ENCODE data around the gene RALBP1. TPM values are rescaled to one million over a fixed set of nuclear protein-coding genes. Genes with fewer than 3 reads are reported as not detected.

RALBP1 gene
- total RNA-seq, 2 donors from 2014 or later, result 59.1 to 64.9 TPM

DNA sequence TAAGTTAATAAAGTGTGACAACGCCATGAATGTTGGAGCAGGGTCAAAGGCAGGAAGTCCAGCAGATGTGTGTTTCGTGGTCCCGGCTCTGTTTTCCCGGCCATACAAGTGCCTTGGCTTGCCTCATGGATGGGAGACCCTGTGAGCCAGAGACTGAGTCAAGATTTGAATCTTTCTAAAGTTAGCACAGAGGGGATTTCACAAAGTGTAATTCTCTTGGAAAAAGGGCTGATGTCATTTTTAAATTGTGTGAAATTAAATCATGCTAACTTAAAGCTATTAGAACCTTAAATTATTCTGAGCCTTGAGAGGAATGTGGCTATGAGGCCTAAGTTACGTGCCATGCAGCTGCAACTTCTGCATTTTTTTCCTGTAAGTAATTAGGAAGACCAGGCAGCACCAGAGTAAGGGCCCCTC, 38.3 kb upstream of the RALBP1 start:
- intact Hi-C loops (cut with DNase I), result no loop called here
- H3K4me1 ChIP-seq, result no peaks in the 10 kb centered on the region
- no peaks in the 10 kb centered on the region for H3K36me3 ChIP-seq
- H3K27me3 ChIP-seq, result no peaks in the 10 kb centered on the region
- no peak overlapping the region for H3K27ac ChIP-seq
- H3K9ac ChIP-seq (ENCODE audit: low read depth in 2 of 2, low read length in 2 of 2), result no peak overlapping the region
- DNase-seq, result no peak
- H3K4me3 ChIP-seq, result no peak overlapping the region
- no peaks in the 10 kb centered on the region for H3K9me3 ChIP-seq
- TF ChIP-seq, protein P1, sequence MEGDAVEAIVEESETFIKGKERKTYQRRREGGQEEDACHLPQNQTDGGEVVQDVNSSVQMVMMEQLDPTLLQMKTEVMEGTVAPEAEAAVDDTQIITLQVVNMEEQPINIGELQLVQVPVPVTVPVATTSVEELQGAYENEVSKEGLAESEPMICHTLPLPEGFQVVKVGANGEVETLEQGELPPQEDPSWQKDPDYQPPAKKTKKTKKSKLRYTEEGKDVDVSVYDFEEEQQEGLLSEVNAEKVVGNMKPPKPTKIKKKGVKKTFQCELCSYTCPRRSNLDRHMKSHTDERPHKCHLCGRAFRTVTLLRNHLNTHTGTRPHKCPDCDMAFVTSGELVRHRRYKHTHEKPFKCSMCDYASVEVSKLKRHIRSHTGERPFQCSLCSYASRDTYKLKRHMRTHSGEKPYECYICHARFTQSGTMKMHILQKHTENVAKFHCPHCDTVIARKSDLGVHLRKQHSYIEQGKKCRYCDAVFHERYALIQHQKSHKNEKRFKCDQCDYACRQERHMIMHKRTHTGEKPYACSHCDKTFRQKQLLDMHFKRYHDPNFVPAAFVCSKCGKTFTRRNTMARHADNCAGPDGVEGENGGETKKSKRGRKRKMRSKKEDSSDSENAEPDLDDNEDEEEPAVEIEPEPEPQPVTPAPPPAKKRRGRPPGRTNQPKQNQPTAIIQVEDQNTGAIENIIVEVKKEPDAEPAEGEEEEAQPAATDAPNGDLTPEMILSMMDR (IDR thresholded peaks at IDR 0.05), result no peak

DNA sequence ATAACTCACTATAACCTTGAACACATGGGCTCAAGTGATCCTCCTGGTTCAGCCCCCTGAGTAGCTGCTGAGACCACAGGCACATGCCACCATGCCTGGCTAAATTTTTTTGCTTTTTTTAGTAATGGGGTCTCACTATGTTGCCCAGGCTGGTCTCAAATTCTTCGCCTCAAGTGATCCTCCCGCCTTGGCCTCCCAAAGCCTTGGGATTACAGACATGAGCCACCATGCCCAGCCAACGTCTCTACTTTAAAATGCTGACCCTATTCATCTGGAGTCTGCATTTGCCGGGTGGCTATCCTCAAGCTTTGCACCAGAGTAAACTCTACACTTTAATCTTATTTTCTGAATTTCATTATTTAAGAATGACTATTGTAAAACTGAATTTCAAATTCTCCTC, 37.6 kb upstream of the RALBP1 start:
- intact Hi-C loops (cut with DNase I), result no loop called here
- TF ChIP-seq, protein P1 (IDR thresholded peaks at IDR 0.05), result no peak
- Histone ChIP-seq H3K36me3 (no peaks in the 10 kb centered on the region), H3K27me3 (no peaks in the 10 kb centered on the region), H3K9ac (ENCODE audit: low read depth in 2 of 2, low read length in 2 of 2) (no peak overlapping the region), H3K27ac (no peak overlapping the region), H3K9me3 (no peaks in the 10 kb centered on the region), H3K4me1 (no peaks in the 10 kb centered on the region), H3K4me3 (no peak overlapping the region)
- DNase-seq, result no peak

DNA sequence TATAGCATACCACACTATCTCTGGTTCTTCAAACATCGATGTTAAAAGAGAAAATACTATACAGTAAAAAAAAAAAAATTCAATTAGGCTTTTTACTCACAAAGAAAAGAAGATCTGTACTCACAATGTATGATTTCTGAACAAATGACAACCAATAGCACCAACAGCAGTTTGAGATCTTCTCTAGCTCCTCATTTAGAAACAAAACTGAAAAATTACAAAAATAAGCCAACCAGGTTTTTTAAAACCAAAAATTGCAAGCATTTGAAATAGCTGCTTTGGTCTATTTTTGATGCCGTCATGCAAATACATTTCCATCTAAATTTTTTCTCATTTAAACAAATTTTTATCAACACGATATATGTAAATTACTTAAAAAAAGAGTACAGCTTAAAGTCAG, 34.3 kb upstream of the RALBP1 start:
- Histone ChIP-seq H3K27me3 (no peaks in the 10 kb centered on the region), H3K4me1 (no peaks in the 10 kb centered on the region), H3K27ac (no peak overlapping the region), H3K9ac (ENCODE audit: low read depth in 2 of 2, low read length in 2 of 2) (no peak overlapping the region), H3K4me3 (no peak overlapping the region), H3K9me3 (no peaks in the 10 kb centered on the region), H3K36me3 (no peaks in the 10 kb centered on the region)
- no peak for DNase-seq
- intact Hi-C loops (cut with DNase I), result no loop called here
- TF ChIP-seq, protein P1 (IDR thresholded peaks at IDR 0.05), result no peak

DNA sequence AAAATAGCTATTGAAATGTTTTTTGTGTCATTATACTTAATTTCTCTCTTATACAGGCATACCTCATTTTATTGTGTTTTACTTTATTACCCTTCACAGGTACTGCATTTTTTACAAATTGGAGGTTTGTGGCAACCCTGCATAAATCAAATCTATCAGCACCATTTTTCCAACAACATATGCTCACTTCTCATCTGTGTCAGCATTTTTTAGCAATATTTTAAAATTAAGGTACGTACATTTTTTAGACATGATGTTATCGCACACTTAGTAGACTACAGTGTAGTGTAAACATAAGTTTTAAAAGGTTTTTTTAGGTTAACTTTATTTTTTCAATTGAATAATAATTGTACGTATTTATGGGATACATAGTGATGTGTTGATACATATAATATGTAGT, 30.8 kb upstream of the RALBP1 start:
- Histone ChIP-seq H3K36me3 (no peaks in the 10 kb centered on the region), H3K9me3 (no peaks in the 10 kb centered on the region), H3K4me3 (no peak overlapping the region), H3K9ac (ENCODE audit: low read depth in 2 of 2, low read length in 2 of 2) (no peak overlapping the region), H3K27me3 (no peaks in the 10 kb centered on the region), H3K27ac (no peak overlapping the region), H3K4me1 (no peaks in the 10 kb centered on the region)
- intact Hi-C loops (cut with DNase I), result no loop called here
- TF ChIP-seq, protein P1 (IDR thresholded peaks at IDR 0.05), result no peak
- DNase-seq, result no peak

DNA sequence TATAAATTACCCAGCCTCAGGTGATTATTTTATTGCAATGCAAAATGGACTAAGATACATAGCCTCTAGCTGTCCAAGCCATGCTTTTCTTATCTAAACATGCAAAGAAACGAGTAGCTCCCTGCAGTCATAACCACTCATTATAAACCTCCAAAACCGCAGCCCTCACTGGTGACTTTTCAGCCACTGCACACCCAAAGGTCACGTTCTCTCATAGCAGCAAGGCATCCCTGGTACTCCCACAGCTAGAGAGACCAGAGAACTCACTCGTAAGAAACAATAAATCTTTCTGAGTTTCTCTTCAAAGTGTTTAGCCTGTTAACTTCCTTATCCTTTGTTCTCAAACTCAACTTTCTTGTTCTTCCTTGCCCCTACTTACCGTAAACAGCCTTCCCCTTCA, 28.5 kb upstream of the RALBP1 start:
- H3K4me3 ChIP-seq, result no peak overlapping the region
- H3K36me3 ChIP-seq, result no peaks in the 10 kb centered on the region
- H3K9me3 ChIP-seq, result no peaks in the 10 kb centered on the region
- no peaks in the 10 kb centered on the region for H3K27me3 ChIP-seq
- TF ChIP-seq, protein P1 (IDR thresholded peaks at IDR 0.05), result no peak
- no peaks in the 10 kb centered on the region for H3K4me1 ChIP-seq
- H3K9ac ChIP-seq (ENCODE audit: low read depth in 2 of 2, low read length in 2 of 2), result no peak overlapping the region
- DNase-seq, result no peak
- intact Hi-C loops (cut with DNase I), result no loop called here
- no peak overlapping the region for H3K27ac ChIP-seq

DNA sequence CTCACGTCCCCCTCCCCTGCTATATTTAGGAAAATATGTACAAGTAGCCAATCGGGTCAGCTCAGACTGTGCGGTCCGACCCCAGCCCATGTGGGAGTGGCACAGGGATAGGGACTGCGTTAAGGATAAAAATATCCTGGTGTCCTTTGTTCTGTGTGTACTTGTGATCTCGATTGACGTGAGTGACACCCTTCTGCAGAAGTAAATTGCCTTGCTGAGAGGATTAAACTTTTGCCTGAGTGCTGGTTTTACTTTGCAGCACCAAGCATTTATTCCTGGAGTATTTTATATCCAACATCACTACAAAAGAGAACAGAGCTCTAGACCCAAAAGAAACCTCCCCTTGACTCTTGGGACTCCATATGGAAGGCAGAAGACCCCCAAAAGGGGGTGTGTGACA, 28.0 kb upstream of the RALBP1 start:
- intact Hi-C loops (cut with DNase I), result no loop called here
- no peaks in the 10 kb centered on the region for H3K9me3 ChIP-seq

More for the DNA sequence above, 28.0 kb upstream of the RALBP1 start:
- no peaks in the 10 kb centered on the region for H3K4me1 ChIP-seq
- TF ChIP-seq, protein P1 (IDR thresholded peaks at IDR 0.05), result no peak
- no peak overlapping the region for H3K27ac ChIP-seq
- H3K36me3 ChIP-seq, result no peaks in the 10 kb centered on the region
- H3K4me3 ChIP-seq, result no peak overlapping the region
- DNase-seq, result no peak
- H3K9ac ChIP-seq (ENCODE audit: low read depth in 2 of 2, low read length in 2 of 2), result no peak overlapping the region
- no peaks in the 10 kb centered on the region for H3K27me3 ChIP-seq
